Activated CD8-positive, alpha-beta memory T cell treated with anti-CD3 and anti-CD28 coated beads for 24 hours (primary cell): ENCODE data around the gene PRKAG2.

ENCODE experiments used
- DNase-seq: peaks from one replicate; pipeline ENCODE4 v3.0.0-alpha.2; 2020

The PRKAG2 gene

GRCh38 chr7:151900591-151900985, 23.7 kb upstream of the PRKAG2 start:
- no peak for DNase-seq

- no peak for DNase-seq
Measured at GRCh38 chr7:151899513-151900360, 22.8 kb upstream of the PRKAG2 start.

GRCh38 chr7:151897951-151898686, 21.2 kb upstream of the PRKAG2 start:
- DNase-seq: no peak

- DNase-seq: no peak
Measured at GRCh38 chr7:151897161-151897731, 20.3 kb upstream of the PRKAG2 start.

- no peak for DNase-seq
Measured at GRCh38 chr7:151896486-151896885, 19.6 kb upstream of the PRKAG2 start.

- no peak for DNase-seq
Measured at GRCh38 chr7:151896086-151896485, 19.2 kb upstream of the PRKAG2 start.

- no peak for DNase-seq
Measured at GRCh38 chr7:151895631-151896031, 18.7 kb upstream of the PRKAG2 start.

- DNase-seq: no peak
Measured at GRCh38 chr7:151895008-151895630, 18.2 kb upstream of the PRKAG2 start.

GRCh38 chr7:151894111-151895007, 17.4 kb upstream of the PRKAG2 start:
- DNase-seq: no peak

- DNase-seq: no peak
Measured at GRCh38 chr7:151893405-151893923, 16.5 kb upstream of the PRKAG2 start.

GRCh38 chr7:151891753-151892152, 14.8 kb upstream of the PRKAG2 start:
- DNase-seq: no peak

GRCh38 chr7:151891182-151891581, 14.3 kb upstream of the PRKAG2 start:
- DNase-seq: no peak

- DNase-seq: no peak
Measured at GRCh38 chr7:151890355-151891004, 13.6 kb upstream of the PRKAG2 start.

- DNase-seq: no peak
Measured at GRCh38 chr7:151889406-151890354, 12.8 kb upstream of the PRKAG2 start.

GRCh38 chr7:151888079-151889067, 11.5 kb upstream of the PRKAG2 start:
- DNase-seq: no peak

GRCh38 chr7:151886783-151887182, 9.9 kb upstream of the PRKAG2 start:
- no peak for DNase-seq

GRCh38 chr7:151885202-151885580, 8.3 kb upstream of the PRKAG2 start:
- no peak for DNase-seq

- no peak for DNase-seq
Measured at GRCh38 chr7:151884312-151885201, 7.6 kb upstream of the PRKAG2 start.
